ENCODE results near the gene RASL11A. TPM values are rescaled to one million over a fixed set of nuclear protein-coding genes. Genes with fewer than 3 reads are reported as not detected.
"Not testable (repeated sequence)": the region's sequence is repeated elsewhere in the genome, so short reads cannot be mapped to it uniquely, and the experiment has no call there.

Gene RASL11A
- polyA plus RNA-seq, 1 of the 3 experiments (the other 2 are of a cell fraction), result 2.7 TPM

DNA sequence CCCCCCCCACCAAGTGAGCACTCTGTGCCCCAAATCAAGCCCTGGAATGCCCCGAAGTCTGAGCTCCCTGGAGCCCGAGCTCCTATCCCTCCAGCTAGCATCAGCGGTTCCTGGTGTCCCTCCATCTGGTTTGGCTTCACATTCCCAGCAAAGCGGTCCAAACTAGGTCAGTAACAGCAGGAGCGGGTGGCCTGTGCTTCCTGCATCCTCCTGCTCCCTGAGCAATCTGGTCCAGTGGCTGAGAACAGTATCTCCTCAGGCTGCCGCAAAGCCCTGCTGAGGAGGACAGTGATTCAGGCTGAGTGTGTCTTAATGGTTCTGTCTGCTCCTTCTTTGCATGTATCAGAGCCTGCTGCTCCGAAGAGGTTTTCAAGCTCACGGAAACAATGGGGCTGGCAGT, 25.9 kb downstream of the RASL11A start:
- CTCF ChIA-PET, result interaction anchor here (0.7 to 1.0 kb wide), 3 partner anchors 22 to 62 kb away, joined by 3 read pairs; no protein-coding TSS in a partner anchor

DNA sequence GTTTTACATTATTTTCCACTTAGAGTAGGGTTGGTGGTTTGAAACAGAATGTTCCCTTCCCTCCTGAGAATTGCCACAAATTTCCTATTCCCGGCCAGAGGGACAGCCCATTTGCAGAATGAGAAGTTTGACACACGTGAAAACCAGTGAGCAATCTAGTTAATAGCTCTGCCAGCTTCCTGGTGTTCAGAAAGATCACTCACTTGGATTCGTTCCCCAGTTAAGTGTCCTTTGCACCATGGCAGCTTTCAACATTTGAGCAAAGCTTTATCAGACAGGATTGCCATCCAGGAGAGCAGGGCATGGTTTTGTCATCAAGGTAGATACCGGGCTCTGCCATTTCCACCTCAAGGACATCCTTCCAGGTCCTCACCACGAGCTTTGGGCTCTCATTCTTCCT, 28.2 kb downstream of the RASL11A start:
- POLR2A ChIA-PET, result no interaction called here
- Histone ChIP-seq H4K20me1 (ENCODE audit: insufficient read depth) (no peaks in the 10 kb centered on the region), H3K36me3 (replicated peaks in 1 of 2; ENCODE audit: control insufficient read depth in 1 of 2, insufficient read depth in 2 of 2, low read length in 1 of 2) (no peaks in the 10 kb centered on the region), H3K27ac (ENCODE audit: low read depth in 2 of 2, low read length in 1 of 2) (no peak overlapping the region), H3K4me3 (ENCODE audit: low read depth in 2 of 2, low read length in 1 of 2) (no peak overlapping the region), H2AFZ (ENCODE audit: low read depth) (no peak overlapping the region), H3K4me2 (no peak overlapping the region), H3K9me3 (no peaks in the 10 kb centered on the region), H3F3A (replicated peaks; ENCODE audit: insufficient read depth) (no peaks in the 10 kb centered on the region), H3K79me2 (ENCODE audit: insufficient read depth) (no peaks in the 10 kb centered on the region), H3K4me1 (ENCODE audit: control insufficient read depth in 1 of 2, insufficient read depth in 2 of 2, low read depth in 1 of 2, low read length in 1 of 2) (no peaks in the 10 kb centered on the region), H3K9ac (no peak overlapping the region), H3K27me3 (ENCODE audit: insufficient read depth) (peaks cover 53% of the 10 kb centered on the region; the same call in 1 of the 2 replicates), H3K9me2 (no peaks in the 10 kb centered on the region)
- DNase-seq, result no peak
- TF ChIP-seq TAF1 (IDR thresholded peaks at IDR 0.05; ENCODE audit: borderline replicate concordance, low read depth, low read length) (no peak), SIN3A (IDR thresholded peaks at IDR 0.05; ENCODE audit: borderline replicate concordance, low read depth, low read length) (no peak), FOSL2 (IDR thresholded peaks at IDR 0.05; ENCODE audit: borderline replicate concordance, low read depth) (no peak), FOXJ3 (CRISPR knock-in tag; IDR thresholded peaks at IDR 0.05) (no peak), RXRA (IDR thresholded peaks at IDR 0.05; ENCODE audit: borderline replicate concordance, low read depth) (no peak), NRF1 (IDR thresholded peaks at IDR 0.05; ENCODE audit: low read depth, low read length) (no peak), TCF12 (IDR thresholded peaks at IDR 0.05) (no peak)
- TF ChIP-seq, protein P1, sequence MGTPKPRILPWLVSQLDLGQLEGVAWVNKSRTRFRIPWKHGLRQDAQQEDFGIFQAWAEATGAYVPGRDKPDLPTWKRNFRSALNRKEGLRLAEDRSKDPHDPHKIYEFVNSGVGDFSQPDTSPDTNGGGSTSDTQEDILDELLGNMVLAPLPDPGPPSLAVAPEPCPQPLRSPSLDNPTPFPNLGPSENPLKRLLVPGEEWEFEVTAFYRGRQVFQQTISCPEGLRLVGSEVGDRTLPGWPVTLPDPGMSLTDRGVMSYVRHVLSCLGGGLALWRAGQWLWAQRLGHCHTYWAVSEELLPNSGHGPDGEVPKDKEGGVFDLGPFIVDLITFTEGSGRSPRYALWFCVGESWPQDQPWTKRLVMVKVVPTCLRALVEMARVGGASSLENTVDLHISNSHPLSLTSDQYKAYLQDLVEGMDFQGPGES (IDR thresholded peaks at IDR 0.05; ENCODE audit: low read depth, low read length), result no peak
- TF ChIP-seq, protein P2, sequence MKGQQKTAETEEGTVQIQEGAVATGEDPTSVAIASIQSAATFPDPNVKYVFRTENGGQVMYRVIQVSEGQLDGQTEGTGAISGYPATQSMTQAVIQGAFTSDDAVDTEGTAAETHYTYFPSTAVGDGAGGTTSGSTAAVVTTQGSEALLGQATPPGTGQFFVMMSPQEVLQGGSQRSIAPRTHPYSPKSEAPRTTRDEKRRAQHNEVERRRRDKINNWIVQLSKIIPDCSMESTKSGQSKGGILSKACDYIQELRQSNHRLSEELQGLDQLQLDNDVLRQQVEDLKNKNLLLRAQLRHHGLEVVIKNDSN (IDR thresholded peaks at IDR 0.05; ENCODE audit: borderline replicate concordance, low read depth), result no peak
- WGBS (ENCODE audit: low lambda C conversion rate), result 2% methylated on average over 5 of the region's 5 CpGs
- CTCF ChIA-PET, result interaction anchor here (0.9 to 1.2 kb wide), 3 partner anchors 15 to 352 kb away, joined by 4 read pairs; no protein-coding TSS in a partner anchor

More for the DNA sequence above, 25.9 kb downstream of the RASL11A start:
- no peaks in the 10 kb centered on the region for H3K9me2 ChIP-seq
- DNase-seq, result no peak
- H3K9ac ChIP-seq, result no peak overlapping the region
- no peaks in the 10 kb centered on the region for H3K79me2 ChIP-seq (ENCODE audit: insufficient read depth)
- 52% methylated on average over 7 of the region's 8 CpGs for WGBS (ENCODE audit: low lambda C conversion rate)
- H2AFZ ChIP-seq (ENCODE audit: low read depth), result no peak overlapping the region
- H3K4me3 ChIP-seq (ENCODE audit: low read depth in 2 of 2, low read length in 1 of 2), result no peak overlapping the region
- no peaks in the 10 kb centered on the region for H3F3A ChIP-seq (replicated peaks; ENCODE audit: insufficient read depth)
- H3K36me3 ChIP-seq (replicated peaks in 1 of 2; ENCODE audit: control insufficient read depth in 1 of 2, insufficient read depth in 2 of 2, low read length in 1 of 2), result no peaks in the 10 kb centered on the region
- no peaks in the 10 kb centered on the region for H3K4me1 ChIP-seq (ENCODE audit: control insufficient read depth in 1 of 2, insufficient read depth in 2 of 2, low read depth in 1 of 2, low read length in 1 of 2)
- H3K9me3 ChIP-seq, result no peaks in the 10 kb centered on the region
- no peak for TF ChIP-seq CHD2 (IDR thresholded peaks at IDR 0.05; ENCODE audit: low read length, partially characterized antibody)
- no peak for TF ChIP-seq NRF1 (IDR thresholded peaks at IDR 0.05; ENCODE audit: low read depth, low read length)
- TF ChIP-seq TAF1 (IDR thresholded peaks at IDR 0.05; ENCODE audit: borderline replicate concordance, low read depth, low read length), result no peak
- TF ChIP-seq, protein P1 (IDR thresholded peaks at IDR 0.05; ENCODE audit: low read depth, low read length), result no peak
- no peak for TF ChIP-seq RCOR1 (IDR thresholded peaks at IDR 0.05; ENCODE audit: low read length)
- TF ChIP-seq, protein P3, sequence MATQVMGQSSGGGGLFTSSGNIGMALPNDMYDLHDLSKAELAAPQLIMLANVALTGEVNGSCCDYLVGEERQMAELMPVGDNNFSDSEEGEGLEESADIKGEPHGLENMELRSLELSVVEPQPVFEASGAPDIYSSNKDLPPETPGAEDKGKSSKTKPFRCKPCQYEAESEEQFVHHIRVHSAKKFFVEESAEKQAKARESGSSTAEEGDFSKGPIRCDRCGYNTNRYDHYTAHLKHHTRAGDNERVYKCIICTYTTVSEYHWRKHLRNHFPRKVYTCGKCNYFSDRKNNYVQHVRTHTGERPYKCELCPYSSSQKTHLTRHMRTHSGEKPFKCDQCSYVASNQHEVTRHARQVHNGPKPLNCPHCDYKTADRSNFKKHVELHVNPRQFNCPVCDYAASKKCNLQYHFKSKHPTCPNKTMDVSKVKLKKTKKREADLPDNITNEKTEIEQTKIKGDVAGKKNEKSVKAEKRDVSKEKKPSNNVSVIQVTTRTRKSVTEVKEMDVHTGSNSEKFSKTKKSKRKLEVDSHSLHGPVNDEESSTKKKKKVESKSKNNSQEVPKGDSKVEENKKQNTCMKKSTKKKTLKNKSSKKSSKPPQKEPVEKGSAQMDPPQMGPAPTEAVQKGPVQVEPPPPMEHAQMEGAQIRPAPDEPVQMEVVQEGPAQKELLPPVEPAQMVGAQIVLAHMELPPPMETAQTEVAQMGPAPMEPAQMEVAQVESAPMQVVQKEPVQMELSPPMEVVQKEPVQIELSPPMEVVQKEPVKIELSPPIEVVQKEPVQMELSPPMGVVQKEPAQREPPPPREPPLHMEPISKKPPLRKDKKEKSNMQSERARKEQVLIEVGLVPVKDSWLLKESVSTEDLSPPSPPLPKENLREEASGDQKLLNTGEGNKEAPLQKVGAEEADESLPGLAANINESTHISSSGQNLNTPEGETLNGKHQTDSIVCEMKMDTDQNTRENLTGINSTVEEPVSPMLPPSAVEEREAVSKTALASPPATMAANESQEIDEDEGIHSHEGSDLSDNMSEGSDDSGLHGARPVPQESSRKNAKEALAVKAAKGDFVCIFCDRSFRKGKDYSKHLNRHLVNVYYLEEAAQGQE (IDR thresholded peaks at IDR 0.05; ENCODE audit: low read depth, low read length), result no peak
- TF ChIP-seq GATA2 (CRISPR knock-in tag; IDR thresholded peaks at IDR 0.05), result no peak
- H3K27me3 ChIP-seq (ENCODE audit: insufficient read depth), result peaks cover 63% of the 10 kb centered on the region
- no peak overlapping the region for H3K4me2 ChIP-seq
- H3K27ac ChIP-seq (ENCODE audit: low read depth in 2 of 2, low read length in 1 of 2), result no peak overlapping the region
- POLR2A ChIA-PET, result no interaction called here
- H4K20me1 ChIP-seq (ENCODE audit: insufficient read depth), result no peaks in the 10 kb centered on the region

DNA sequence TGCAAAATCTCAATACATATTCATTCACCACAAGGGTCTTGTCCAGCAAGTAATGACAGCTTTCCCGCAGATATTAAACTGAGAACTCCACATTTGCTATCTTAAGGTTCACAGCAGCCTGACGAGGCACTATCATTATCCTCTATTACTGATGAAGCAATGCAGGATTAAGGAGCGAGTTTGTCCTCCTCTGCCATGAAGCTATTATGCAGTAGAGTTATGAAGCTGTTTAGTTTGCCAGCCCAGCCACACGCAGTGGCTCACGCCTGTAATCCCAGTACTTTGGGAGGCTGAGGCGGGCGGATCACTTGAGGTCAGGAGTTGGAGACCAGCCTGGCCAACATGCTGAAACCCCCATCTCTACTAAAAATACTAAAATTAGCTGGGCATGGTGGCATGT, 29.8 kb downstream of the RASL11A start:
- H3K36me3 ChIP-seq (replicated peaks in 1 of 2; ENCODE audit: control insufficient read depth in 1 of 2, insufficient read depth in 2 of 2, low read length in 1 of 2); H3K27ac ChIP-seq (ENCODE audit: low read depth in 2 of 2, low read length in 1 of 2); H4K20me1 ChIP-seq (ENCODE audit: insufficient read depth); H3K9ac ChIP-seq; H3K9me3 ChIP-seq; H3K9me2 ChIP-seq; H3K79me2 ChIP-seq (ENCODE audit: insufficient read depth); H3K4me2 ChIP-seq; POLR2A ChIA-PET; H3K4me3 ChIP-seq (ENCODE audit: low read depth in 2 of 2, low read length in 1 of 2); H2AFZ ChIP-seq (ENCODE audit: low read depth); H3F3A ChIP-seq (replicated peaks; ENCODE audit: insufficient read depth); DNase-seq; H3K4me1 ChIP-seq (ENCODE audit: control insufficient read depth in 1 of 2, insufficient read depth in 2 of 2, low read depth in 1 of 2, low read length in 1 of 2): not testable (repeated sequence)
- CTCF ChIA-PET, result interaction anchor here (1.9 kb wide), 1 partner anchor 17 kb away, joined by 7 read pairs; no protein-coding TSS in a partner anchor
- H3K27me3 ChIP-seq (ENCODE audit: insufficient read depth), result peaks cover 40% of the 10 kb centered on the region; the same call in 1 of the 2 replicates
- WGBS (ENCODE audit: low lambda C conversion rate), result 65% methylated on average over 7 of the region's 7 CpGs
